Measurements from ENCODE around the gene MREG.

MREG gene

GRCh38 chr2:215970425-215970824 lies 42.9 kb downstream of the MREG start:
- Histone ChIP-seq H3K4me1 (ENCODE audit: control insufficient read depth, low read length) (no peaks in the 10 kb centered on the region), H4K20me1 (ENCODE audit: control insufficient read depth, insufficient read depth, low read depth, low read length) (no peaks in the 10 kb centered on the region), H3K27ac (ENCODE audit: low read depth, low read length) (no peak overlapping the region), H3K27me3 (ENCODE audit: control insufficient read depth, low read length) (no peaks in the 10 kb centered on the region), H3K9me2 (replicated peaks; ENCODE audit: control insufficient read depth, low read length) (no peaks in the 10 kb centered on the region), H3F3A (ENCODE audit: control insufficient read depth, insufficient read depth) (no peaks in the 10 kb centered on the region), H3K4me2 (ENCODE audit: low read length) (no peak overlapping the region), H3K79me2 (ENCODE audit: control insufficient read depth, low read length) (no peaks in the 10 kb centered on the region), H3K9me3 (ENCODE audit: control insufficient read depth, insufficient read depth, low read length) (no peaks in the 10 kb centered on the region), H3K4me3 (ENCODE audit: low read length) (no peak overlapping the region), H3K36me3 (ENCODE audit: control insufficient read depth, low read length) (no peaks in the 10 kb centered on the region)
- TF ChIP-seq EZH2phosphoT487 (IDR thresholded peaks at IDR 0.05; ENCODE audit: borderline replicate concordance, low read length) (no peak), CTCF (IDR thresholded peaks at IDR 0.05; ENCODE audit: low read depth, low read length, poor library complexity, severe bottlenecking) (no peak)

DNA sequence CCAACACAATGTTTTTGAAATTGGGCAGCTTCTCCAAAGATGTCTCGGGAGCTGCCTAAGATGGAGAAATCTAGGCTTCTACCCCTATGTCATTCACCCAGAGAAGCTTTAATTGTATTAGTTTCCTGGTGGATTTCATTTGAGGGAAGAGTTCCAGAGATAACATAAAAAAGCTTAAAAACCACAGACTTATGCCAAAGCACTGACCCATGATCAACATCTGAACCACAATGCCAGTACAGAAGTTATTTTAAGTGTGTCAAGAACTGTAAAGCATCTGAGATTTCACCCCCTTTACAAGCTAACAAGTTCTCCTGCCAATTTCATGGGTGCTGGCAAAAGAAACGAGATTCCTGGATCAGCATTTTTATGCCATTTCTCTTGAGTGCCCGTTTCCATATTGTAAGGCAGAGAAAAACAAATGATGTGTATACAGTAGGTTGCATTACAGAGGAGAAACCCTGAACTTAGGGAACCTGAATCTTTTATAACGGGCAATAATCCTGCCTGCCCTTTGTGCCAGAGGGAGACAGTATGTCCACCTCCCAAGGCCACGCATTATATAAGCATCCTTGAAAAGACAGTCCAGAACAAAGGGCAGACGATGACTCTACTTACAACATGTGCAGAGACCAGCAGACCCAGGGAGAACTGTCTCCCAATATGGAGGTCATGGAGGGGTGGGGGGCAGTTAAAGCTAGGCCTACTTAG lies 44.1 kb downstream of the MREG start:
- H3K36me3 ChIP-seq (ENCODE audit: control insufficient read depth, low read length), result no peaks in the 10 kb centered on the region
- H3K4me2 ChIP-seq (ENCODE audit: low read length), result no peak overlapping the region
- no peaks in the 10 kb centered on the region for H3F3A ChIP-seq (ENCODE audit: control insufficient read depth, insufficient read depth)
- no peak overlapping the region for H3K27ac ChIP-seq (ENCODE audit: low read depth, low read length)
- H3K4me1 ChIP-seq (ENCODE audit: control insufficient read depth, low read length), result no peaks in the 10 kb centered on the region
- H3K27me3 ChIP-seq (ENCODE audit: control insufficient read depth, low read length), result no peaks in the 10 kb centered on the region; the same call in 1 of the 2 replicates
- no peaks in the 10 kb centered on the region for H4K20me1 ChIP-seq (ENCODE audit: control insufficient read depth, insufficient read depth, low read depth, low read length)
- no peaks in the 10 kb centered on the region for H3K9me2 ChIP-seq (replicated peaks; ENCODE audit: control insufficient read depth, low read length)
- no peaks in the 10 kb centered on the region for H3K9me3 ChIP-seq (ENCODE audit: control insufficient read depth, insufficient read depth, low read length)
- TF ChIP-seq CTCF (IDR thresholded peaks at IDR 0.05; ENCODE audit: low read depth, low read length, poor library complexity, severe bottlenecking), result no peak
- TF ChIP-seq EZH2phosphoT487 (IDR thresholded peaks at IDR 0.05; ENCODE audit: borderline replicate concordance, low read length), result no peak
- H3K4me3 ChIP-seq (ENCODE audit: low read length), result no peak overlapping the region
- no peaks in the 10 kb centered on the region for H3K79me2 ChIP-seq (ENCODE audit: control insufficient read depth, low read length)

DNA sequence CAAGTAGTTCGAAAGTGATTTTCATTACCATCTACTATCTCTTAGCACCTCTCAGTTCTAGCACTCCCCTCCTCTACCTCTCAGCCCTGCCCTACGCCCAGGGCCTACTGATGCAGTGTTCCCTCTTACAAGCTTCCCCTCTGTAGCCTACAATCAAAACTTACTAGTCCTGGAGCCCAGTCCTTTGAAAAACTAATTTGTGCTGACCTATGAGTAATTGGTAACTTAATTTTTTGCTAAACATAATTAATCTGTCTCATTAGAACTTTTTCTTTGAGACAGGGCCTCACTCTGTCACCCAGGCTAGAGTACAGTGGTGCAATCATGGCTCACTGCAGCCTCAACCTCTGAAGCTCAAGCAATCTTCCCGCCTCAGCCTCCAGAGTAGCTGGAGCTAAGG lies 44.9 kb downstream of the MREG start:
- no peaks in the 10 kb centered on the region for H3F3A ChIP-seq (ENCODE audit: control insufficient read depth, insufficient read depth)
- no peaks in the 10 kb centered on the region for H3K36me3 ChIP-seq (ENCODE audit: control insufficient read depth, low read length)
- H3K27ac ChIP-seq (ENCODE audit: low read depth, low read length), result no peak overlapping the region
- no peaks in the 10 kb centered on the region for H4K20me1 ChIP-seq (ENCODE audit: control insufficient read depth, insufficient read depth, low read depth, low read length)
- no peaks in the 10 kb centered on the region for H3K9me3 ChIP-seq (ENCODE audit: control insufficient read depth, insufficient read depth, low read length)
- H3K27me3 ChIP-seq (ENCODE audit: control insufficient read depth, low read length), result no peaks in the 10 kb centered on the region; the same call in 1 of the 2 replicates
- H3K9me2 ChIP-seq (replicated peaks; ENCODE audit: control insufficient read depth, low read length), result no peaks in the 10 kb centered on the region
- H3K79me2 ChIP-seq (ENCODE audit: control insufficient read depth, low read length), result no peaks in the 10 kb centered on the region
- no peaks in the 10 kb centered on the region for H3K4me1 ChIP-seq (ENCODE audit: control insufficient read depth, low read length)
- no peak for TF ChIP-seq EZH2phosphoT487 (IDR thresholded peaks at IDR 0.05; ENCODE audit: borderline replicate concordance, low read length)
- no peak for TF ChIP-seq CTCF (IDR thresholded peaks at IDR 0.05; ENCODE audit: low read depth, low read length, poor library complexity, severe bottlenecking)
- no peak overlapping the region for H3K4me3 ChIP-seq (ENCODE audit: low read length)
- no peak overlapping the region for H3K4me2 ChIP-seq (ENCODE audit: low read length)
